HCT116 (cell line): ENCODE results near the gene CABLES1. TPM values are rescaled to one million over a fixed set of nuclear protein-coding genes. Genes with fewer than 3 reads are reported as not detected.

ENCODE experiments used
- ATAC-seq: fragments of 200-7000 bp; cut with Tn5 transposase; 2 replicates; pipeline ENCODE4 v1.9.1; 2020; ENCODE audit warnings: mild to moderate bottlenecking, moderate library complexity
- BruUV-seq: library from RNA; stranded (reverse); fragments of 400-500 nt; replicated peaks from 2 replicates; lab custom pipeline; 2021; lab: Mats Ljungman, UMichigan
- CTCF ChIA-PET: fragments of 300-600 bp; sonication (Branson Sonifier 250); formaldehyde crosslinking; loops from one replicate; lab custom pipeline; 2021; ENCODE audit warnings: antibody characterized with exemption; lab: Charles Lee
- POLR2A ChIA-PET: fragments of 300-600, 350-600 bp; sonication (Branson Sonifier 250); formaldehyde crosslinking; loops from one replicate; lab custom pipeline; 2021; ENCODE audit warnings: antibody characterized with exemption; lab: Charles Lee
- RAD21 ChIA-PET, 2 experiments: fragments of 300-600 bp; sonication (Branson Sonifier 250); formaldehyde crosslinking; loops; one replicate each; lab custom pipeline; 2023; ENCODE audit warnings: low total read pairs in 2 of 2; ENCODE audit not compliant: uncharacterized antibody in 2 of 2, unreplicated experiment in 2 of 2, low non-redundant PET in 1 of 2; lab: Charles Lee
- DNase-seq: peaks from one replicate; pipeline ENCODE4 v3.0.0-alpha.2; 2010; ENCODE audit warnings: low read depth, low spot score
- H2AFZ ChIP-seq: fragments of 200-600 bp; shearing (Covaris generic), sonication (generic); 2 replicates; pipeline ENCODE4 v1.6.1; 2017; ENCODE audit warnings: low read depth, mixed run types, mixed read lengths, antibody characterized with exemption, low read length; ENCODE audit not compliant: poor library complexity, severe bottlenecking
- H3K27ac ChIP-seq: 2 replicates; pipeline ENCODE4 v1.5.1; 2012; ENCODE audit warnings: low read depth, low read length
- H3K27me3 ChIP-seq: fragments of 200-600 bp; sonication (generic); 2 replicates; pipeline ENCODE4 v1.6.1; 2016; ENCODE audit warnings: mixed run types, low read length, mixed read lengths; ENCODE audit not compliant: insufficient read depth
- H3K36me3 ChIP-seq, 2 experiments: fragments of 200-500 bp in 1 of 2; fragments of 200-600 bp in 1 of 2; sonication (Bioruptor generic) in 1 of 2; sonication (generic) in 1 of 2; 2 replicates each; pipeline versions ENCODE4 v1.5.1 to v1.6.1; 2014 to 2016; ENCODE audit warnings: low read length in 2 of 2, inconsistent platforms in 1 of 2, mixed read lengths in 1 of 2, mixed run types in 1 of 2; ENCODE audit not compliant: insufficient read depth in 2 of 2, control insufficient read depth in 1 of 2
- H3K4me1 ChIP-seq, 2 experiments: fragments of 200-600 bp in 1 of 2; sonication (generic) in 1 of 2; 2 replicates each; pipeline versions ENCODE4 v1.5.1 to v1.6.1; 2012 to 2017; ENCODE audit warnings: low read length in 2 of 2, inconsistent platforms in 1 of 2, mild to moderate bottlenecking in 1 of 2, mixed read lengths in 1 of 2, mixed run types in 1 of 2, moderate library complexity in 1 of 2; ENCODE audit not compliant: insufficient read depth in 2 of 2, control insufficient read depth in 1 of 2
- H3K4me2 ChIP-seq: fragments of 200-600 bp; sonication (generic); 2 replicates; pipeline ENCODE4 v1.6.1; 2017; ENCODE audit warnings: mixed run types, low read length, mixed read lengths
- H3K4me3 ChIP-seq, 2 experiments: fragments of 200-600 bp in 1 of 2; sonication (generic) in 1 of 2; replicated peaks in 1 of 2; 2 replicates each; pipeline ENCODE4 v1.5.1; 2011 to 2016; ENCODE audit warnings: low read length in 2 of 2, control low read depth in 1 of 2, low read depth in 1 of 2, mild to moderate bottlenecking in 1 of 2, mixed read lengths in 1 of 2, mixed run types in 1 of 2
- H3K79me2 ChIP-seq: fragments of 200-600 bp; sonication (generic); 2 replicates; pipeline ENCODE4 v1.6.1; 2017; ENCODE audit warnings: mild to moderate bottlenecking, mixed run types, low read length, moderate library complexity, mixed read lengths; ENCODE audit not compliant: insufficient read depth
- H3K9ac ChIP-seq: fragments of 200-600 bp; sonication (generic); 2 replicates; pipeline ENCODE4 v1.6.1; 2016; ENCODE audit warnings: low read length, mixed read lengths
- H3K9me2 ChIP-seq: fragments of 200-600 bp; sonication (generic), shearing (Covaris generic); 2 replicates; pipeline ENCODE4 v1.6.1; 2017; ENCODE audit warnings: mixed run types, mild to moderate bottlenecking, moderate library complexity; ENCODE audit not compliant: insufficient read depth
- H3K9me3 ChIP-seq, 2 experiments: fragments of 200-500 bp in 1 of 2; fragments of 200-600 bp in 1 of 2; sonication (Bioruptor generic) in 1 of 2; sonication (generic) in 1 of 2; 2 replicates each; pipeline ENCODE4 v1.6.1; 2014 to 2017; ENCODE audit warnings: low read length in 2 of 2, mixed read lengths in 2 of 2, inconsistent platforms in 1 of 2, low read depth in 1 of 2, mild to moderate bottlenecking in 1 of 2, mixed run types in 1 of 2, moderate library complexity in 1 of 2; ENCODE audit not compliant: control insufficient read depth in 1 of 2, insufficient read depth in 1 of 2
- H4K20me1 ChIP-seq: fragments of 200-600 bp; sonication (generic), shearing (Covaris generic); 2 replicates; pipeline ENCODE4 v1.6.1; 2017; ENCODE audit warnings: mixed run types, mild to moderate bottlenecking, moderate library complexity; ENCODE audit not compliant: insufficient read depth
- CBX3 ChIP-seq: IDR thresholded peaks from 2 replicates; pipeline ENCODE4 v1.6.1; 2012; ENCODE audit warnings: low read depth
- CEBPB ChIP-seq: IDR thresholded peaks from 2 replicates; pipeline ENCODE4 v1.6.1; 2012; ENCODE audit warnings: low read depth
- EGR1 ChIP-seq: IDR thresholded peaks from 2 replicates; pipeline ENCODE4 v1.6.1; 2012; ENCODE audit warnings: low read depth
- ELF1 ChIP-seq: IDR thresholded peaks from 2 replicates; pipeline ENCODE4 v1.6.1; 2012; ENCODE audit warnings: low read depth, borderline replicate concordance
- EZH2 ChIP-seq: fragments of 200-600 bp; sonication (generic); IDR thresholded peaks from 2 replicates; pipeline ENCODE4 v1.6.1; 2017; ENCODE audit warnings: antibody characterized with exemption, mixed run types
- FOSL1 ChIP-seq: IDR thresholded peaks from 2 replicates; pipeline ENCODE4 v1.6.1; 2012; ENCODE audit warnings: low read depth
- JUND ChIP-seq: IDR thresholded peaks from 2 replicates; pipeline ENCODE4 v1.6.1; 2012
- POLR2AphosphoS5 ChIP-seq: IDR thresholded peaks from 2 replicates; pipeline ENCODE4 v1.6.1; 2011; ENCODE audit warnings: mild to moderate bottlenecking, low read depth, low read length, moderate library complexity
- RAD21 ChIP-seq: IDR thresholded peaks from 2 replicates; pipeline ENCODE4 v1.6.1; 2012; ENCODE audit warnings: low read depth, mild to moderate bottlenecking
- REST ChIP-seq: IDR thresholded peaks from 2 replicates; pipeline ENCODE4 v1.6.1; 2012; ENCODE audit warnings: low read depth
- SIN3A ChIP-seq: IDR thresholded peaks from 2 replicates; pipeline ENCODE4 v1.6.1; 2012; ENCODE audit warnings: low read depth
- SP1 ChIP-seq: IDR thresholded peaks from 2 replicates; pipeline ENCODE4 v1.6.1; 2012; ENCODE audit warnings: low read depth
- SRF ChIP-seq: IDR thresholded peaks from 2 replicates; pipeline ENCODE4 v1.6.1; 2012; ENCODE audit warnings: low read depth
- ZFX ChIP-seq: fragments of 450-650 bp; IDR thresholded peaks from 2 replicates; pipeline ENCODE4 v1.6.1; 2017
- ZNF274 ChIP-seq: fragments of 200-500 bp; sonication (Bioruptor generic); IDR thresholded peaks from 2 replicates; pipeline ENCODE4 v1.6.1; 2014; ENCODE audit warnings: mild to moderate bottlenecking, low read depth, low read length, inconsistent platforms
- intact Hi-C: fragments of 100-400 bp; cut with micrococcal nuclease; formaldehyde crosslinking; loops from 2 replicates; pipeline ENCODE4 v1.10.0; 2022
- total RNA-seq: library from RNA; stranded (reverse); gene quantifications from one replicate; pipeline ENCODE4 v1.2.1, GENCODE V29; 2021; ENCODE audit not compliant: unreplicated experiment
- TF ChIP-seq, protein P1 (sequence below): IDR thresholded peaks from 2 replicates; pipeline ENCODE4 v1.6.1; 2012
- TF ChIP-seq, protein P2 (sequence below), 3 experiments: fragments of 200-600 bp in 1 of 3; sonication (generic) in 1 of 3; IDR thresholded peaks in 2 of 3; conservative IDR thresholded peaks in 1 of 3; 2 replicates each; pipeline ENCODE4 v1.5.1; 2012 to 2017; ENCODE audit warnings: low read depth in 2 of 3, low read length in 2 of 3, antibody characterized with exemption in 1 of 3, borderline replicate concordance in 1 of 3, control low read depth in 1 of 3, mild to moderate bottlenecking in 1 of 3, mixed read lengths in 1 of 3, mixed run types in 1 of 3, moderate library complexity in 1 of 3; ENCODE audit not compliant: insufficient read depth in 1 of 3

Gene CABLES1
- total RNA-seq, 1 experiment from 2014 or later: 7.7 TPM

DNA sequence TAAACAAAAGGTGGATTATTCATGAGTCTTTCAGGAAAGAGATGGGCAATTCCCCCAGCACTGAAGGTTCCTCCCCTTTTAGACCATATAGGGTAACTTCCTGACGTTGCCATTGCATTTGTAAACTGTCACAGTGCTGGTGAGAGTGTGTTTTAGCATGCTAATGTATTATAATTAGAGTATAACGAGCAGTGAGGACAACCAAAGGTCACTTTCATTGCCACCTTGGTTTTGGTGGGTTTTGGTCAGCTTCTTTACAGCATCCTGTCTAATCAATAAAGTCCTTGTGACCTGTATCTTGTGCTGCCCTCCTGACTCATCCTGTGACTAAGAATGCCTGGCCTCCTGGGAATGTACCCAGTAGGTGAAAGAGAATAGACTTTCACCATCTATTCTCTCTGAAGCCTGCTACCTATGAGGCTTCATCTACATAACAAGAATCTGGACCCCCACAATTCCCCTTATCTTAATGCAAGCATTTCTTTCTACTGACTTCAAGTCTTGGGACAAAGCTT is 148.7 kb downstream of the CABLES1 start:
- ChIA-PET CTCF (no interaction called here), POLR2A (no interaction called here), RAD21 (no interaction called here)
- peaks cover 31 to 57% of the 10 kb centered on the region in 2 experiments for H3K4me1 ChIP-seq
- intact Hi-C loops: no loop called here
- no peaks in the 10 kb centered on the region for H4K20me1 ChIP-seq
- peak; percentile 91 for ATAC-seq
- no peaks in the 10 kb centered on the region for H3K9me2 ChIP-seq
- no peaks in the 10 kb centered on the region for H3K9me3 ChIP-seq
- BruUV-seq: no TSS peak
- H3K79me2 ChIP-seq: no peaks in the 10 kb centered on the region
- peak overlapping the region; percentile 54; the same call in 1 of the 2 replicates for H3K27ac ChIP-seq
- DNase-seq: peak; percentile 65
- H3K27me3 ChIP-seq: no peaks in the 10 kb centered on the region
- TF ChIP-seq CEBPB (peak; percentile 49), RAD21 (no peak), POLR2AphosphoS5 (no peak), FOSL1 (peak; percentile 94), CBX3 (peak; percentile 80; the same call in 1 of the 2 replicates), ZFX (no peak), JUND (peak; percentile 88), SIN3A (0 out of 2 replicates have a peak, but pooled peaks have one; percentile 38), ELF1 (no peak), SP1 (peak; percentile 84), SRF (peak; percentile 91; the same call in 1 of the 2 replicates), ZNF274 (no peak), EZH2 (no peak), REST (no peak), EGR1 (no peak)
- TF ChIP-seq, protein P1, sequence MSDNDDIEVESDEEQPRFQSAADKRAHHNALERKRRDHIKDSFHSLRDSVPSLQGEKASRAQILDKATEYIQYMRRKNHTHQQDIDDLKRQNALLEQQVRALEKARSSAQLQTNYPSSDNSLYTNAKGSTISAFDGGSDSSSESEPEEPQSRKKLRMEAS: peak; percentile 33; the same call in 1 of the 2 replicates
- TF ChIP-seq, protein P2, sequence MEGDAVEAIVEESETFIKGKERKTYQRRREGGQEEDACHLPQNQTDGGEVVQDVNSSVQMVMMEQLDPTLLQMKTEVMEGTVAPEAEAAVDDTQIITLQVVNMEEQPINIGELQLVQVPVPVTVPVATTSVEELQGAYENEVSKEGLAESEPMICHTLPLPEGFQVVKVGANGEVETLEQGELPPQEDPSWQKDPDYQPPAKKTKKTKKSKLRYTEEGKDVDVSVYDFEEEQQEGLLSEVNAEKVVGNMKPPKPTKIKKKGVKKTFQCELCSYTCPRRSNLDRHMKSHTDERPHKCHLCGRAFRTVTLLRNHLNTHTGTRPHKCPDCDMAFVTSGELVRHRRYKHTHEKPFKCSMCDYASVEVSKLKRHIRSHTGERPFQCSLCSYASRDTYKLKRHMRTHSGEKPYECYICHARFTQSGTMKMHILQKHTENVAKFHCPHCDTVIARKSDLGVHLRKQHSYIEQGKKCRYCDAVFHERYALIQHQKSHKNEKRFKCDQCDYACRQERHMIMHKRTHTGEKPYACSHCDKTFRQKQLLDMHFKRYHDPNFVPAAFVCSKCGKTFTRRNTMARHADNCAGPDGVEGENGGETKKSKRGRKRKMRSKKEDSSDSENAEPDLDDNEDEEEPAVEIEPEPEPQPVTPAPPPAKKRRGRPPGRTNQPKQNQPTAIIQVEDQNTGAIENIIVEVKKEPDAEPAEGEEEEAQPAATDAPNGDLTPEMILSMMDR (IDR thresholded peaks at IDR 0.05 in 2 of 3, conservative IDR thresholded peaks at IDR 0.05 in 1 of 3; ENCODE audit: borderline replicate concordance in 1 of 3, insufficient read depth in 1 of 3, low read depth in 2 of 3, low read length in 2 of 3): no peak
- peak overlapping the region; percentile 74 for H3K4me2 ChIP-seq
- peak overlapping the region; percentile 30; the same call in 1 of the 2 replicates for H3K9ac ChIP-seq
- H2AFZ ChIP-seq: no peak overlapping the region
- peak overlapping the region in 1 of 2 experiments; percentile 31; a peak in 1 of 4 replicates for H3K4me3 ChIP-seq
- H3K36me3 ChIP-seq: no peaks in the 10 kb centered on the region
